Measurements from ENCODE around the gene TDRD7. TPM values are rescaled to one million over a fixed set of nuclear protein-coding genes. Genes with fewer than 3 reads are reported as not detected.
A peak's percentile ranks its signal among the peaks of the same experiment; 100 is the strongest.

The TDRD7 gene
- total and polyA plus RNA-seq, 2 experiments from 2014 or later: 10.4 to 18.2 TPM

DNA sequence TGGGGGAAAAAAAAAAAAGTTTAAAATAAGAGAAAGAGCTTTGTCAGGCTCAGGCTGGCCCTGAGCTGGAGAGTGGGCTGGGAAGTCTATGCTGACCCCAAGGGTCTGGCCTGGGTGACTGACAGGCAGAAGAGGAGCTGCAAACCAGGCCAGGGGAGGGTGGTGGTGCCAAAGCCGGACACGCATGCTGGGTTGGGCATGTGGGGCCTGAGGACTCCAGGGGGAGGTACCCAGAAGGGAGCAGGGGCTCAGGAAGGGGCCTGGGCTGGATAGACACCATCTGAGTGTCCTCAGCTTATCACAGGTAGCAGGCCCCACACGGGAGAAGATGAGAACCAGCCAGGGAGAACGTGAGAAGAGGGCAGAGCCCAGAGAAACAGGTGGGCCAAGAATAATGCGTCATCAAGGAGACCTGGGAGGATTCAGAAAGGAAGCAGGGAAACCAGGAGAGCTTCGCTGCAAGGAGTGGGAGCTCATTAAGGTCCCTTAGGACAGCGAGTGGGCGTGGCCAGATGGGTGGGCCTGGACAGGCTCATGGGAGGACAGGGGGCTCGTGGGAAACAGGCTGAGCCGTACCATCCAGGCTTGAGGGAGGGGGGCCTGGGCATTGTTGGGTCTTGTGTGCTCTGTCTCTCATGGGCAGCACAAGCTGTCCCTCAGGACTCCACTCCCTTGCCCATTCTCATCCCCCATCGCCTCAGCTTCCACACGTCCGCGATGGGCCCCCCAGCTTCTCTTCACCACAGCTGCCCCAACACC is 105.6 kb downstream of the TDRD7 start:
- Histone ChIP-seq H3K4me1 (ENCODE audit: insufficient read depth) (no peaks in the 10 kb centered on the region), H3K27ac (no peak overlapping the region), H2AFZ (no peak overlapping the region), H3K4me2 (no peak overlapping the region), H3K4me3 (no peak overlapping the region), H4K20me1 (ENCODE audit: insufficient read depth, poor library complexity, severe bottlenecking) (no peaks in the 10 kb centered on the region), H3K9me2 (replicated peaks; ENCODE audit: insufficient read depth) (no peaks in the 10 kb centered on the region), H3K36me3 (replicated peaks; ENCODE audit: insufficient read depth, low read depth) (no peaks in the 10 kb centered on the region), H3K9me3 (ENCODE audit: low read depth) (no peaks in the 10 kb centered on the region), H3K27me3 (no peaks in the 10 kb centered on the region), H3K79me2 (no peaks in the 10 kb centered on the region)
- no peak for DNase-seq (ENCODE audit: low spot score)
- no peak for TF ChIP-seq EZH2 (IDR thresholded peaks at IDR 0.05; ENCODE audit: borderline replicate concordance)
- TF ChIP-seq, protein P1, sequence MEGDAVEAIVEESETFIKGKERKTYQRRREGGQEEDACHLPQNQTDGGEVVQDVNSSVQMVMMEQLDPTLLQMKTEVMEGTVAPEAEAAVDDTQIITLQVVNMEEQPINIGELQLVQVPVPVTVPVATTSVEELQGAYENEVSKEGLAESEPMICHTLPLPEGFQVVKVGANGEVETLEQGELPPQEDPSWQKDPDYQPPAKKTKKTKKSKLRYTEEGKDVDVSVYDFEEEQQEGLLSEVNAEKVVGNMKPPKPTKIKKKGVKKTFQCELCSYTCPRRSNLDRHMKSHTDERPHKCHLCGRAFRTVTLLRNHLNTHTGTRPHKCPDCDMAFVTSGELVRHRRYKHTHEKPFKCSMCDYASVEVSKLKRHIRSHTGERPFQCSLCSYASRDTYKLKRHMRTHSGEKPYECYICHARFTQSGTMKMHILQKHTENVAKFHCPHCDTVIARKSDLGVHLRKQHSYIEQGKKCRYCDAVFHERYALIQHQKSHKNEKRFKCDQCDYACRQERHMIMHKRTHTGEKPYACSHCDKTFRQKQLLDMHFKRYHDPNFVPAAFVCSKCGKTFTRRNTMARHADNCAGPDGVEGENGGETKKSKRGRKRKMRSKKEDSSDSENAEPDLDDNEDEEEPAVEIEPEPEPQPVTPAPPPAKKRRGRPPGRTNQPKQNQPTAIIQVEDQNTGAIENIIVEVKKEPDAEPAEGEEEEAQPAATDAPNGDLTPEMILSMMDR (IDR thresholded peaks at IDR 0.05; ENCODE audit: poor library complexity): no peak
- no peak for TF ChIP-seq EZH2phosphoT487 (IDR thresholded peaks at IDR 0.05; ENCODE audit: low read depth, severe bottlenecking, unreplicated experiment)
- 88% methylated on average over 11 of the region's 14 CpGs for WGBS (ENCODE audit: low lambda C conversion rate, missing lambda C conversion rate)

DNA sequence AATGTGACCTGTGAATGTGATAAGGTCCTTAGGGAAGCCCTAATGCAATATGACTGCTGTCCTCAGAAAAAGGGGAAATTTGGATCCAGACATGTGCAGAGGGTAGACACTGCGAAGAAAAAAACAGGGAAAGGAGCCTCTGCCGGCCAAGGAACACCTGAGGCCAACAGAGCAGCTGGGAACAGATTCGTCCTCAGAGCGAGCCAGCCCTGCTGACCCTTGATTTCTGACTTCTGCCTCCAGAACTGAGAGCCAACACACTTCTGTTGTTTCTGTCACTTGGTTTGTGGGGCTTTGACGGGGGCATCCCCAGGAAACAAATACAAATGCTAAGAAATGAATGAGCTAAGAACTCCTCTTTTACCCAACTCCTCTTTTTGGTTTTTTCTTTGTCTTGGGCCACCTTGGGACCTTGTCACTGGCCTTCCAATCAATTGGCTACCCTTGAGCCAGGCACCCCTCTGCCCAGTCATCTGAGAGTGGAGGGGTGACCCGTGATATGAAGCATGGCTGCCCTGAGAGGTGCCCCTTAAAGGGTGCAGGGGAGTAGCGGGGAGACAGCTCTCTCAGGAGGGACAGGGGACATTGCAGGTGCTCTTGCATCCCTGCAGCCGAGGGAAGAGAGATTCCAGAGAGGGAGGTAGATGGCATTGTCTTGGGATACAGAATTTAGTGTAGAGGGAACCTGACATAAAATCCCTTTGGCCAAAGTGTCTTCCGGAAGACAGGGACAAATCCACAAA is 106.4 kb downstream of the TDRD7 start:
- no peak for DNase-seq (ENCODE audit: low spot score)
- TF ChIP-seq, protein P1 (IDR thresholded peaks at IDR 0.05; ENCODE audit: poor library complexity): no peak
- TF ChIP-seq EZH2 (IDR thresholded peaks at IDR 0.05; ENCODE audit: borderline replicate concordance): no peak
- TF ChIP-seq EZH2phosphoT487 (IDR thresholded peaks at IDR 0.05; ENCODE audit: low read depth, severe bottlenecking, unreplicated experiment): no peak
- Histone ChIP-seq H3K9me3 (ENCODE audit: low read depth) (no peaks in the 10 kb centered on the region), H3K27me3 (no peaks in the 10 kb centered on the region), H3K36me3 (replicated peaks; ENCODE audit: insufficient read depth, low read depth) (no peaks in the 10 kb centered on the region), H3K4me2 (no peak overlapping the region), H3K27ac (no peak overlapping the region), H3K9me2 (replicated peaks; ENCODE audit: insufficient read depth) (no peaks in the 10 kb centered on the region), H3K4me3 (no peak overlapping the region), H3K4me1 (ENCODE audit: insufficient read depth) (no peaks in the 10 kb centered on the region), H2AFZ (no peak overlapping the region), H3K79me2 (no peaks in the 10 kb centered on the region), H4K20me1 (ENCODE audit: insufficient read depth, poor library complexity, severe bottlenecking) (no peaks in the 10 kb centered on the region)
- 86% methylated on average over 9 of the region's 9 CpGs for whole genome bisulfite sequencing (ENCODE audit: low lambda C conversion rate, missing lambda C conversion rate)

DNA sequence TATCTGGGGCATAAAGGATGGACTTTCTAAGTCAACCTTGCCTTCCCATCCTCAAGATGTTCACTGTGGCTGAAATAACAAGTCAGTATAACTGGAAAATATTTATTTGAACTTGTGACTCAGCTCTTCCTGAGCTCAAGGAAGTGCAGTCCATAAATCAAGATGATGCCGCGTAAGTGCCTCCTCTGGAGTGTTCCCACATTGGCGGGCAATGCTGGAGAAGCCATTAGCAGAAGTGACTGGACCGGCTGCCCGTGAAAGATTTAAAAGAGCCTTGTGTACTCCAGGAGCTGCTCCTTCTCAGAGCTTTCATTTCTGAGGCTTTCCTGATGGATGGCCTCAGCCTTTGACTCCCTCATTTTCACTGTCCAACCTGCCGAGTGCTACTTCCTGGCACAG is 107.0 kb downstream of the TDRD7 start:
- Histone ChIP-seq H3K9me2 (replicated peaks; ENCODE audit: insufficient read depth) (no peaks in the 10 kb centered on the region), H4K20me1 (ENCODE audit: insufficient read depth, poor library complexity, severe bottlenecking) (no peaks in the 10 kb centered on the region), H3K4me3 (no peak overlapping the region), H3K27me3 (no peaks in the 10 kb centered on the region), H3K4me1 (ENCODE audit: insufficient read depth) (no peaks in the 10 kb centered on the region), H2AFZ (no peak overlapping the region), H3K4me2 (peak overlapping the region; percentile 45), H3K79me2 (no peaks in the 10 kb centered on the region), H3K36me3 (replicated peaks; ENCODE audit: insufficient read depth, low read depth) (no peaks in the 10 kb centered on the region), H3K27ac (no peak overlapping the region), H3K9me3 (ENCODE audit: low read depth) (no peaks in the 10 kb centered on the region)
- 31% methylated on average over 6 of the region's 6 CpGs for WGBS (ENCODE audit: low lambda C conversion rate, missing lambda C conversion rate)
- TF ChIP-seq, protein P1 (IDR thresholded peaks at IDR 0.05; ENCODE audit: poor library complexity): no peak
- TF ChIP-seq EZH2 (IDR thresholded peaks at IDR 0.05; ENCODE audit: borderline replicate concordance) (no peak), EZH2phosphoT487 (IDR thresholded peaks at IDR 0.05; ENCODE audit: low read depth, severe bottlenecking, unreplicated experiment) (no peak)
- DNase-seq (ENCODE audit: low spot score): peak; percentile 72

Data from hepatocyte (in vitro differentiated cells).